PC-3 (cell line): ENCODE measurements around the gene LTBP1. TPM values are rescaled to one million over a fixed set of nuclear protein-coding genes. Genes with fewer than 3 reads are reported as not detected.

Experiments used
- ATAC-seq: fragments of 200-7000 bp; cut with Tn5 transposase; 2 replicates; pipeline ENCODE4 v1.9.1; 2020; ENCODE audit warnings: mild to moderate bottlenecking, moderate library complexity
- BruUV-seq: library from RNA; stranded (reverse); fragments of 400-500 nt; replicated peaks from 2 replicates; lab custom pipeline; 2021; lab: Mats Ljungman, UMichigan
- CTCF ChIA-PET: fragments of 300-600 bp; sonication (Branson Sonifier 250); formaldehyde crosslinking; loops from one replicate; lab custom pipeline; 2022; ENCODE audit warnings: antibody characterized with exemption; lab: Charles Lee
- POLR2A ChIA-PET: fragments of 300-600 bp; sonication (Branson Sonifier 250); formaldehyde crosslinking; loops from one replicate; lab custom pipeline; 2022; ENCODE audit warnings: antibody characterized with exemption; ENCODE audit not compliant: unreplicated experiment; lab: Charles Lee
- DNase-seq: peaks from one replicate; pipeline ENCODE4 v3.0.0-alpha.2; 2015
- H2AFZ ChIP-seq: fragments of 300-600 bp; sonication (generic); 2 replicates; pipeline ENCODE4 v1.6.0; 2016; ENCODE audit warnings: antibody characterized with exemption, low read length
- H3F3A ChIP-seq: fragments of 300-600 bp; sonication (generic); one replicate; pipeline ENCODE4 v1.6.0; 2017; ENCODE audit warnings: antibody characterized with exemption, low read length, control low read depth, mild to moderate bottlenecking; ENCODE audit not compliant: unreplicated experiment
- H3K27ac ChIP-seq: fragments of 300-600 bp; sonication (generic); 2 replicates; pipeline ENCODE4 v1.5.1; 2016; ENCODE audit warnings: mild to moderate bottlenecking, low read length
- H3K27me3 ChIP-seq: fragments of 300-600 bp; sonication (generic); 2 replicates; pipeline ENCODE4 v1.6.1; 2016; ENCODE audit warnings: low read length, mixed read lengths
- H3K36me3 ChIP-seq: fragments of 300-600 bp; sonication (generic); 2 replicates; pipeline ENCODE4 v1.6.1; 2016; ENCODE audit warnings: low read depth, mixed run types, low read length, mixed read lengths
- H3K4me1 ChIP-seq: fragments of 300-600 bp; sonication (generic); 2 replicates; pipeline ENCODE4 v1.5.1; 2016; ENCODE audit warnings: low read length; ENCODE audit not compliant: insufficient read depth
- H3K4me2 ChIP-seq: fragments of 300-600 bp; sonication (generic); 2 replicates; pipeline ENCODE4 v1.6.0; 2016; ENCODE audit warnings: low read length
- H3K4me3 ChIP-seq: fragments of 300-600 bp; sonication (generic); 2 replicates; pipeline ENCODE4 v1.5.1; 2016; ENCODE audit warnings: mild to moderate bottlenecking, low read length, mixed read lengths
- H3K79me2 ChIP-seq: fragments of 300-600 bp; sonication (generic); 2 replicates; pipeline ENCODE4 v1.6.1; 2017; ENCODE audit warnings: low read length, mixed read lengths
- H3K9ac ChIP-seq: fragments of 300-600 bp; sonication (generic); 2 replicates; pipeline ENCODE4 v1.6.0; 2016; ENCODE audit warnings: mild to moderate bottlenecking, low read length
- H3K9me2 ChIP-seq: fragments of 300-600 bp; sonication (generic); replicated peaks from 2 replicates; pipeline ENCODE4 v1.6.1; 2016; ENCODE audit warnings: mixed run types, low read length, mixed read lengths
- H3K9me3 ChIP-seq: fragments of 300-600 bp; sonication (generic); 2 replicates; pipeline ENCODE4 v1.6.1; 2016; ENCODE audit warnings: low read length, mixed read lengths
- H4K20me1 ChIP-seq: fragments of 300-600 bp; sonication (generic); 2 replicates; pipeline ENCODE4 v1.6.1; 2016; ENCODE audit warnings: low read length, mixed read lengths
- CTCF ChIP-seq: fragments of 300-600 bp; sonication (generic); conservative IDR thresholded peaks from 2 replicates; pipeline ENCODE4 v1.5.1; 2017; ENCODE audit warnings: antibody characterized with exemption, low read depth, mild to moderate bottlenecking, low read length
- EZH2 ChIP-seq: fragments of 300-600 bp; sonication (generic); IDR thresholded peaks from one replicate; pipeline ENCODE4 v1.6.1; 2017; ENCODE audit warnings: antibody characterized with exemption, mild to moderate bottlenecking, low read length; ENCODE audit not compliant: unreplicated experiment
- EZH2phosphoT487 ChIP-seq: fragments of 300-600 bp; sonication (generic); IDR thresholded peaks from 2 replicates; pipeline ENCODE4 v1.6.1; 2018; ENCODE audit warnings: mild to moderate bottlenecking, antibody characterized with exemption, low read length, borderline replicate concordance
- intact Hi-C: fragments of 100-400 bp; cut with micrococcal nuclease; formaldehyde crosslinking; loops from 2 replicates; pipeline ENCODE4 v1.9.0; 2023
- total RNA-seq: library from RNA; depleted of rRNA; stranded (reverse); fragments of >200 nt; gene quantifications from 2 replicates; pipeline ENCODE4 v1.2.3, GENCODE V29; 2014

The LTBP1 gene
- total RNA-seq, 1 experiment from 2014 or later = 45.9 TPM

- Histone ChIP-seq H3F3A (no peaks in the 10 kb centered on the region), H3K36me3 (peaks cover 9% of the 10 kb centered on the region; the same call in 1 of the 2 replicates), H3K27me3 (no peaks in the 10 kb centered on the region), H2AFZ (no peak overlapping the region), H3K4me2 (no peak overlapping the region), H3K4me3 (no peak overlapping the region), H3K79me2 (no peaks in the 10 kb centered on the region), H4K20me1 (no peaks in the 10 kb centered on the region), H3K9ac (no peak overlapping the region), H3K9me3 (no peaks in the 10 kb centered on the region), H3K4me1 (no peaks in the 10 kb centered on the region), H3K27ac (no peak overlapping the region), H3K9me2 (no peaks in the 10 kb centered on the region)
- intact Hi-C loops = no loop called here
- TF ChIP-seq EZH2phosphoT487 (no peak), CTCF (no peak), EZH2 (no peak)
- BruUV-seq = no TSS peak
- CTCF ChIA-PET = no interaction called here
- POLR2A ChIA-PET = no interaction called here
- ATAC-seq (no peak), DNase-seq (no peak)
Measured at GRCh38 chr2:33344230-33344629, 397.5 kb downstream of the LTBP1 start.

GRCh38 chr2:33347856-33348255, 401.1 kb downstream of the LTBP1 start:
- Histone ChIP-seq H3K36me3 (peaks cover 9% of the 10 kb centered on the region; the same call in 1 of the 2 replicates), H4K20me1 (no peaks in the 10 kb centered on the region), H3K9me3 (no peaks in the 10 kb centered on the region), H3K27me3 (no peaks in the 10 kb centered on the region), H3K4me1 (no peaks in the 10 kb centered on the region), H3F3A (no peaks in the 10 kb centered on the region), H3K27ac (no peak overlapping the region), H3K4me2 (no peak overlapping the region), H3K79me2 (no peaks in the 10 kb centered on the region), H3K9me2 (no peaks in the 10 kb centered on the region), H2AFZ (no peak overlapping the region), H3K4me3 (no peak overlapping the region), H3K9ac (no peak overlapping the region)
- CTCF ChIA-PET = no interaction called here
- no TSS peak for BruUV-seq
- DNase-seq (no peak), ATAC-seq (no peak)
- intact Hi-C loops = no loop called here
- POLR2A ChIA-PET = no interaction called here
- TF ChIP-seq EZH2 (no peak), EZH2phosphoT487 (no peak), CTCF (no peak)

GRCh38 chr2:33350632-33351031, 403.9 kb downstream of the LTBP1 start:
- CTCF ChIA-PET = no interaction called here
- no TSS peak for BruUV-seq
- TF ChIP-seq EZH2 = no peak
- TF ChIP-seq EZH2phosphoT487 = no peak
- TF ChIP-seq CTCF = no peak

More at GRCh38 chr2:33350632-33351031, 403.9 kb downstream of the LTBP1 start:
- H3K27ac ChIP-seq = no peak overlapping the region
- ATAC-seq (no peak), DNase-seq (no peak)
- H3K9me3 ChIP-seq = 0 out of 2 replicates have a peak, but pooled peaks cover 2% of the 10 kb centered on the region
- peaks cover 15% of the 10 kb centered on the region for H3K4me1 ChIP-seq
- POLR2A ChIA-PET = no interaction called here
- no peaks in the 10 kb centered on the region for H3K79me2 ChIP-seq
- no peaks in the 10 kb centered on the region for H3K9me2 ChIP-seq
- no peaks in the 10 kb centered on the region for H4K20me1 ChIP-seq
- no peak overlapping the region for H2AFZ ChIP-seq
- intact Hi-C loops = loop anchor here (10.0 kb wide), 1 partner anchor 56 kb away; no protein-coding TSS in a partner anchor
- no peak overlapping the region for H3K9ac ChIP-seq
- H3K27me3 ChIP-seq = no peaks in the 10 kb centered on the region
- no peak overlapping the region for H3K4me2 ChIP-seq
- H3K4me3 ChIP-seq = no peak overlapping the region
- peaks cover 10% of the 10 kb centered on the region for H3K36me3 ChIP-seq
- peaks cover 5% of the 10 kb centered on the region for H3F3A ChIP-seq
